Measurements from ENCODE around the gene MARK3. TPM values are rescaled to one million over a fixed set of nuclear protein-coding genes. Genes with fewer than 3 reads are reported as not detected.

The MARK3 gene
- total RNA-seq, 1 experiment from 2014 or later, result 72.5 TPM

DNA sequence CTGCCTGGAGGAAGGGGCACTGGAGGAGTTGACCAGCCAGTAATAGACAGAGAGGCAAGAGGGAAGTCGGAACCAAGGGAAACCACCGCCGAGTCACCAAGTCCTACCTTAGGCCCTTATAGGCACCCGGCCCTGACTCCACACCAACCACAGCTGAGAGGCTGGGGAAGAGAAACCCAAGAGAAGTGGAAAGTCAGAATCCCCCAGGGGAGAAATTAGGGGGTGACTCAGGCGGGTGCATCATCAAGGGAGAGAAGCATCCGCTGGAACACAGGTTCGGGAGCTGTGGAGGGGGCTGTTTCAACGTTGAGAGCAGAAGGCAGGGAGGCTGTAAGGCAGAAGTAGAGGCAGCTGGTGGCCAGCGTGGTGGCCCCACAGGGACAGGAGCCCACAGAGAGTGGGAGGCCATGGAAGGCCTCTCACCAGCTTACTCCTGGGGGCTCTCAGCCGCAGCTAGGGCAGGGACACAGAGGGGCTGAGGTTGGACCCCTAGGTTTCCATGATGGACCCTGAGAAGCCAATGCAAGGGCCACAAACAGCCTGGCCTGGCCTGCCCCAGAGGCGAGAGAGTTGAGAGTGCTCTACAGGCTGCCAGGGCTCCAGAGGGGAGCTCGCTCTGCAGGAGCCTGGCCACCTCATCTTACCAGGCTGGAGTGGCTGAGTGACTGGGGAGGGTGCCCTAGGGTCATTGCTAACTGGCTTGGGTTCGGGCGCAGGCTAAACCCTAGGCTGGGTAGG lies 142.4 kb downstream of the MARK3 start:
- ATAC-seq (no peak), DNase-seq (ENCODE audit: low read depth, low spot score) (no peak)
- no TSS peak for BruUV-seq (replicated peaks)
- no peak overlapping the region for H2AFZ ChIP-seq (ENCODE audit: low read depth, low read length, poor library complexity, severe bottlenecking)
- H3K4me3 ChIP-seq (replicated peaks in 1 of 2; ENCODE audit: low read depth in 1 of 2, low read length in 2 of 2), result peak overlapping the region in 1 of 2 experiments; percentile 97; a peak in 2 of 4 replicates
- H3K79me2 ChIP-seq (ENCODE audit: insufficient read depth, low read length), result peaks cover 30% of the 10 kb centered on the region
- TF ChIP-seq CEBPB (IDR thresholded peaks at IDR 0.05; ENCODE audit: low read depth), result no peak
- TF ChIP-seq EGR1 (IDR thresholded peaks at IDR 0.05; ENCODE audit: low read depth), result no peak
- no peak for TF ChIP-seq POLR2A (IDR thresholded peaks at IDR 0.05; ENCODE audit: borderline replicate concordance, extremely low read depth, insufficient read depth, insufficient read length)
- TF ChIP-seq SP1 (IDR thresholded peaks at IDR 0.05; ENCODE audit: low read depth), result no peak
- TF ChIP-seq EZH2 (IDR thresholded peaks at IDR 0.05), result no peak
- TF ChIP-seq, protein P1, sequence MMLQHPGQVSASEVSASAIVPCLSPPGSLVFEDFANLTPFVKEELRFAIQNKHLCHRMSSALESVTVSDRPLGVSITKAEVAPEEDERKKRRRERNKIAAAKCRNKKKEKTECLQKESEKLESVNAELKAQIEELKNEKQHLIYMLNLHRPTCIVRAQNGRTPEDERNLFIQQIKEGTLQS (IDR thresholded peaks at IDR 0.05), result no peak
- TF ChIP-seq SRF (IDR thresholded peaks at IDR 0.05; ENCODE audit: low read depth), result no peak
- no peak for TF ChIP-seq ZFX (IDR thresholded peaks at IDR 0.05)
- TF ChIP-seq ELF1 (IDR thresholded peaks at IDR 0.05; ENCODE audit: borderline replicate concordance, low read depth), result no peak
- peak overlapping the region; percentile 96; the same call in 1 of the 2 replicates for H3K9ac ChIP-seq (ENCODE audit: low read length)
- H4K20me1 ChIP-seq (ENCODE audit: insufficient read depth), result no peaks in the 10 kb centered on the region
- H3K4me2 ChIP-seq (ENCODE audit: low read length), result peak overlapping the region; percentile 96
- H3K36me3 ChIP-seq (ENCODE audit: control insufficient read depth in 1 of 2, insufficient read depth in 2 of 2, low read length in 2 of 2), result peaks cover 0 to 14% of the 10 kb centered on the region in 2 experiments; a peak in 1 of 4 replicates
- peaks cover 15 to 40% of the 10 kb centered on the region in 2 experiments; a peak in 3 of 4 replicates for H3K4me1 ChIP-seq (ENCODE audit: control insufficient read depth in 1 of 2, insufficient read depth in 2 of 2, low read length in 2 of 2)
- CTCF ChIA-PET, result interaction anchor here (2.9 kb wide), 1 partner anchor 8 kb away, joined by 16 read pairs; no protein-coding TSS in a partner anchor
- POLR2A ChIA-PET, result interaction anchor here (0.6 to 1.4 kb wide), 2 partner anchors 26 to 243 kb away, joined by 3 to 5 read pairs; no protein-coding TSS in a partner anchor
- RAD21 ChIA-PET (ENCODE audit: low non-redundant PET in 1 of 2, low total read pairs in 2 of 2, uncharacterized antibody in 2 of 2, unreplicated experiment in 2 of 2), result no interaction called here
- no peaks in the 10 kb centered on the region for H3K9me2 ChIP-seq (ENCODE audit: insufficient read depth)
- intact Hi-C loops (cut with micrococcal nuclease), result no loop called here
- H3K9me3 ChIP-seq (ENCODE audit: control insufficient read depth in 1 of 2, insufficient read depth in 1 of 2, low read depth in 1 of 2, low read length in 2 of 2), result no peaks in the 10 kb centered on the region
- peak overlapping the region; percentile 55; the same call in 1 of the 2 replicates for H3K27ac ChIP-seq (ENCODE audit: low read depth, low read length)
- no peaks in the 10 kb centered on the region for H3K27me3 ChIP-seq (ENCODE audit: insufficient read depth, low read length)

DNA sequence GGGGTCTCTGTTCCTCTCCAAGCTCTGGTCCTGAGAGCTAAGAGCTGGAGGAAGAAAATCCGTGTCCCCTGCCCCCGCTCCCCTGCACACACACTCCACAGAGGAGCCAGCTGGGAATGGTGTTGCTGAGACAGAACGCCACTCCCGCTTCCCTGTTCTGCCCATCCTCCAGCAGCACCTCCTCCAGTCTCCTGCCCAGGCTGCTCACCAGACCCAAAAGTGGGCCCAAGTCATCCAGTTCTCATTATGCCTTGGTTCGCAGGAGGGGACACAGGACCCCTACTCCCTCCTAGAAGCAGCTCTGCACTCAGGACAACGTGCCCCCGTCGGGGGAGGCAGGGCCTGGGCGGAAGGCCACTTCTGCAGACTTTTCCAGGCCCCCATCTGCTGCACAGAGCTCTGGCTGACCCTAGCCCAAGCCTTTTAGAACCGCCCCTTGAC lies 143.0 kb downstream of the MARK3 start:
- Histone ChIP-seq H3K9ac (ENCODE audit: low read length) (peak overlapping the region; percentile 96), H3K36me3 (ENCODE audit: control insufficient read depth in 1 of 2, insufficient read depth in 2 of 2, low read length in 2 of 2) (peaks cover 0 to 14% of the 10 kb centered on the region in 2 experiments; a peak in 1 of 4 replicates), H3K9me2 (ENCODE audit: insufficient read depth) (no peaks in the 10 kb centered on the region), H3K4me3 (replicated peaks in 1 of 2; ENCODE audit: low read depth in 1 of 2, low read length in 2 of 2) (peak overlapping the region; percentile 85 to 97), H3K4me1 (ENCODE audit: control insufficient read depth in 1 of 2, insufficient read depth in 2 of 2, low read length in 2 of 2) (peaks cover 11 to 36% of the 10 kb centered on the region in 2 experiments; a peak in 3 of 4 replicates), H3K4me2 (ENCODE audit: low read length) (peak overlapping the region; percentile 96), H3K27ac (ENCODE audit: low read depth, low read length) (peak overlapping the region; percentile 55), H4K20me1 (ENCODE audit: insufficient read depth) (no peaks in the 10 kb centered on the region), H3K9me3 (ENCODE audit: control insufficient read depth in 1 of 2, insufficient read depth in 1 of 2, low read depth in 1 of 2, low read length in 2 of 2) (no peaks in the 10 kb centered on the region), H2AFZ (ENCODE audit: low read depth, low read length, poor library complexity, severe bottlenecking) (no peak overlapping the region), H3K79me2 (ENCODE audit: insufficient read depth, low read length) (peaks cover 30% of the 10 kb centered on the region), H3K27me3 (ENCODE audit: insufficient read depth, low read length) (no peaks in the 10 kb centered on the region)
- ChIA-PET CTCF (interaction anchor here (2.9 kb wide), 1 partner anchor 9 kb away, joined by 16 read pairs; no protein-coding TSS in a partner anchor), RAD21 (ENCODE audit: low non-redundant PET in 1 of 2, low total read pairs in 2 of 2, uncharacterized antibody in 2 of 2, unreplicated experiment in 2 of 2) (no interaction called here), POLR2A (interaction anchor here (0.6 to 1.4 kb wide), 4 partner anchors 10 to 243 kb away, joined by 3 to 11 read pairs (median 6); no protein-coding TSS in a partner anchor)
- DNase-seq (ENCODE audit: low read depth, low spot score) (no peak), ATAC-seq (no peak)
- BruUV-seq (replicated peaks), result no TSS peak
- intact Hi-C loops (cut with micrococcal nuclease), result no loop called here
- TF ChIP-seq CTCF (IDR thresholded peaks at IDR 0.05 in 2 of 3, conservative IDR thresholded peaks at IDR 0.05 in 1 of 3; ENCODE audit: borderline replicate concordance in 1 of 3, insufficient read depth in 1 of 3, low read depth in 2 of 3, low read length in 2 of 3), result no peak
- TF ChIP-seq, protein P1 (IDR thresholded peaks at IDR 0.05), result no peak
- no peak for TF ChIP-seq JUND (IDR thresholded peaks at IDR 0.05)
- TF ChIP-seq SRF (IDR thresholded peaks at IDR 0.05; ENCODE audit: low read depth), result no peak
- TF ChIP-seq REST (IDR thresholded peaks at IDR 0.05; ENCODE audit: low read depth), result no peak
- TF ChIP-seq EZH2phosphoT487 (IDR thresholded peaks at IDR 0.05; ENCODE audit: borderline replicate concordance), result no peak
